Ovary (tissue), 3 donors: ENCODE data around the gene GNAT3.

Source experiments
- EP300 ChIP-seq: sonication (generic); formaldehyde crosslinking; IDR thresholded peaks from one replicate; pipeline ENCODE4 v1.6.1; 2017; ENCODE audit warnings: antibody characterized with exemption
- POLR2A ChIP-seq: fragments of 450-650 bp; IDR thresholded peaks from one replicate; pipeline ENCODE4 v1.6.1; 2017; ENCODE audit warnings: antibody characterized with exemption, mild to moderate bottlenecking, moderate library complexity
- TF ChIP-seq, protein P1 (sequence below), 3 donors: fragments of 450-650 bp in 2 of 3; fragments of 200-600 bp in 1 of 3; IDR thresholded peaks; one replicate each; pipeline versions ENCODE4 v1.5.1 to v1.8.0; 2016 to 2022; ENCODE audit warnings: antibody characterized with exemption in 3 of 3, mild to moderate bottlenecking in 1 of 3
- donor health status: DM: no; HTN: no; CAD: no.

GRCh38 chr7:80488406-80488805 is 23.5 kb downstream of the GNAT3 start:
- TF ChIP-seq POLR2A (no peak), EP300 (no peak)
- TF ChIP-seq, protein P1, sequence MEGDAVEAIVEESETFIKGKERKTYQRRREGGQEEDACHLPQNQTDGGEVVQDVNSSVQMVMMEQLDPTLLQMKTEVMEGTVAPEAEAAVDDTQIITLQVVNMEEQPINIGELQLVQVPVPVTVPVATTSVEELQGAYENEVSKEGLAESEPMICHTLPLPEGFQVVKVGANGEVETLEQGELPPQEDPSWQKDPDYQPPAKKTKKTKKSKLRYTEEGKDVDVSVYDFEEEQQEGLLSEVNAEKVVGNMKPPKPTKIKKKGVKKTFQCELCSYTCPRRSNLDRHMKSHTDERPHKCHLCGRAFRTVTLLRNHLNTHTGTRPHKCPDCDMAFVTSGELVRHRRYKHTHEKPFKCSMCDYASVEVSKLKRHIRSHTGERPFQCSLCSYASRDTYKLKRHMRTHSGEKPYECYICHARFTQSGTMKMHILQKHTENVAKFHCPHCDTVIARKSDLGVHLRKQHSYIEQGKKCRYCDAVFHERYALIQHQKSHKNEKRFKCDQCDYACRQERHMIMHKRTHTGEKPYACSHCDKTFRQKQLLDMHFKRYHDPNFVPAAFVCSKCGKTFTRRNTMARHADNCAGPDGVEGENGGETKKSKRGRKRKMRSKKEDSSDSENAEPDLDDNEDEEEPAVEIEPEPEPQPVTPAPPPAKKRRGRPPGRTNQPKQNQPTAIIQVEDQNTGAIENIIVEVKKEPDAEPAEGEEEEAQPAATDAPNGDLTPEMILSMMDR (IDR thresholded peaks at IDR 0.05): no peak
